GM23338 (cell line): ENCODE measurements around the gene PTPN6. TPM values are rescaled to one million over a fixed set of nuclear protein-coding genes. Genes with fewer than 3 reads are reported as not detected.

ENCODE experiments used
- ATAC-seq: fragments of 200-7000 bp; cut with Tn5 transposase; 3 replicates; pipeline ENCODE4 v1.9.1; 2020
- DNase-seq: peaks from one replicate; pipeline ENCODE4 v3.0.0-alpha.2; 2015; ENCODE audit warnings: low spot score
- H2AFZ ChIP-seq: fragments of 200-600 bp; sonication (generic); 2 replicates; pipeline ENCODE4 v1.8.0; 2016; ENCODE audit warnings: antibody characterized with exemption, mild to moderate bottlenecking, moderate library complexity
- H3F3A ChIP-seq: fragments of 200-600 bp; sonication (generic); replicated peaks from 2 replicates; pipeline ENCODE4 v1.8.0; 2017; ENCODE audit warnings: antibody characterized with exemption, mixed run types, low read depth
- H3K27ac ChIP-seq: fragments of 200-600 bp; sonication (generic); 2 replicates; pipeline ENCODE4 v1.6.1; 2016; ENCODE audit warnings: low read depth
- H3K27me3 ChIP-seq: fragments of 200-600 bp; sonication (generic); 2 replicates; pipeline ENCODE4 v1.8.0; 2016; ENCODE audit warnings: mild to moderate bottlenecking, mixed run types, moderate library complexity; ENCODE audit not compliant: insufficient read depth
- H3K36me3 ChIP-seq: fragments of 200-600 bp; sonication (generic); 2 replicates; pipeline ENCODE4 v1.8.0; 2016; ENCODE audit warnings: mild to moderate bottlenecking; ENCODE audit not compliant: insufficient read depth
- H3K4me1 ChIP-seq: fragments of 200-600 bp; sonication (generic); 2 replicates; pipeline ENCODE4 v1.8.0; 2016; ENCODE audit warnings: mild to moderate bottlenecking, moderate library complexity; ENCODE audit not compliant: insufficient read depth
- H3K4me2 ChIP-seq: fragments of 200-600 bp; sonication (generic); 2 replicates; pipeline ENCODE4 v1.7.1; 2017; ENCODE audit warnings: mixed run types
- H3K4me3 ChIP-seq: fragments of 200-600 bp; sonication (generic); 2 replicates; pipeline ENCODE4 v1.6.1; 2016; ENCODE audit warnings: mixed run types
- H3K79me2 ChIP-seq: fragments of 200-600 bp; sonication (generic); replicated peaks from 2 replicates; pipeline ENCODE4 v1.8.0; 2017; ENCODE audit warnings: mild to moderate bottlenecking; ENCODE audit not compliant: insufficient read depth
- H3K9me2 ChIP-seq: fragments of 200-600 bp; sonication (generic); 2 replicates; pipeline ENCODE4 v1.8.0; 2017; ENCODE audit not compliant: insufficient read depth
- H4K20me1 ChIP-seq: fragments of 200-600 bp; sonication (generic); replicated peaks from 2 replicates; pipeline ENCODE4 v1.8.0; 2017; ENCODE audit warnings: mild to moderate bottlenecking; ENCODE audit not compliant: insufficient read depth
- H3K27ac Mint-ChIP-seq: 2 replicates; pipeline ENCODE4 v1.8.0; 2020; ENCODE audit warnings: inconsistent platforms, mild to moderate bottlenecking, moderate library complexity, mixed read lengths
- H3K27me3 Mint-ChIP-seq: 3 replicates; pipeline ENCODE4 v1.8.0; 2022; ENCODE audit warnings: low read depth, mild to moderate bottlenecking, moderate library complexity, mixed read lengths, inconsistent platforms; ENCODE audit not compliant: insufficient read depth, poor library complexity
- H3K36me3 Mint-ChIP-seq: 3 replicates; pipeline ENCODE4 v1.8.0; 2021; ENCODE audit warnings: low read depth, mild to moderate bottlenecking, inconsistent platforms, moderate library complexity, mixed read lengths
- H3K4me1 Mint-ChIP-seq: 3 replicates; pipeline ENCODE4 v1.8.0; 2020; ENCODE audit warnings: mild to moderate bottlenecking, inconsistent platforms, mixed read lengths
- H3K4me3 Mint-ChIP-seq: 3 replicates; pipeline ENCODE4 v1.8.0; 2021; ENCODE audit warnings: moderate library complexity, mild to moderate bottlenecking, inconsistent platforms, mixed read lengths
- H3K9me3 Mint-ChIP-seq: 3 replicates; pipeline ENCODE4 v1.8.0; 2020; ENCODE audit warnings: moderate library complexity, mild to moderate bottlenecking, inconsistent platforms, mixed read lengths
- CREB1 ChIP-seq: fragments of 250-450 bp; sonication (Bioruptor Pico); IDR thresholded peaks from 2 replicates; pipeline ENCODE4 v1.5.0; 2020; ENCODE audit warnings: low read depth, mild to moderate bottlenecking, moderate library complexity
- CTCF ChIP-seq, 2 experiments: fragments of 200-600 bp in 1 of 2; sonication (generic) in 1 of 2; conservative IDR thresholded peaks; 2 replicates each; pipeline versions ENCODE4 v1.5.1 to v1.6.1; 2016 to 2017; ENCODE audit warnings: antibody characterized with exemption in 2 of 2, low read depth in 2 of 2, mild to moderate bottlenecking in 2 of 2, moderate library complexity in 1 of 2
- ETS1 ChIP-seq: IDR thresholded peaks from 2 replicates; pipeline ENCODE4 v1.6.1; 2016; ENCODE audit warnings: antibody characterized with exemption
- EZH2 ChIP-seq: fragments of 200-600 bp; sonication (generic); IDR thresholded peaks from one replicate; pipeline ENCODE4 v1.8.0; 2017; ENCODE audit warnings: antibody characterized with exemption, mild to moderate bottlenecking, low read depth; ENCODE audit not compliant: unreplicated experiment
- EZH2phosphoT487 ChIP-seq: fragments of 200-600 bp; sonication (generic); IDR thresholded peaks from one replicate; pipeline ENCODE4 v1.8.1; 2018; ENCODE audit warnings: antibody characterized with exemption; ENCODE audit not compliant: unreplicated experiment
- JUNB ChIP-seq: IDR thresholded peaks from one replicate; pipeline ENCODE4 v1.6.1; 2016; ENCODE audit warnings: antibody characterized with exemption; ENCODE audit not compliant: unreplicated experiment
- NANOG ChIP-seq: IDR thresholded peaks from 2 replicates; pipeline ENCODE4 v1.6.1; 2016; ENCODE audit warnings: antibody characterized with exemption, borderline replicate concordance
- POLR2AphosphoS5 ChIP-seq: IDR thresholded peaks from 2 replicates; pipeline ENCODE4 v1.6.1; 2016; ENCODE audit warnings: antibody characterized with exemption, low read depth
- REST ChIP-seq: IDR thresholded peaks from one replicate; pipeline ENCODE4 v1.6.1; 2018; ENCODE audit warnings: antibody characterized with exemption; ENCODE audit not compliant: unreplicated experiment
- STAT1 ChIP-seq: IDR thresholded peaks from one replicate; pipeline ENCODE4 v1.6.1; 2016; ENCODE audit warnings: antibody characterized with exemption; ENCODE audit not compliant: unreplicated experiment
- ZNF114 ChIP-seq: fragments of 250-450 bp; sonication (Bioruptor Pico); IDR thresholded peaks from 2 replicates; pipeline ENCODE4 v1.5.0; 2020; ENCODE audit warnings: mild to moderate bottlenecking, moderate library complexity
- ZNF331 ChIP-seq: fragments of 250-450 bp; sonication (Bioruptor Pico); IDR thresholded peaks from 2 replicates; pipeline ENCODE4 v1.5.0; 2020; ENCODE audit warnings: low read depth, mild to moderate bottlenecking, moderate library complexity
- ZNF462 ChIP-seq: fragments of 250-450 bp; sonication (Bioruptor Pico); IDR thresholded peaks from 2 replicates; pipeline ENCODE4 v1.5.0; 2020; ENCODE audit warnings: mild to moderate bottlenecking, moderate library complexity
- polyA plus RNA-seq: library from polyadenylated mRNA; unstranded; fragments of >200 nt; fragmentation: Nextera tagmentation; extraction: Ambion mirVana; gene quantifications from 2 replicates; pipeline ENCODE4 v1.2.1, GENCODE V29; 2016
- total RNA-seq: library from RNA; depleted of rRNA; stranded (reverse); fragments of >200 nt; shearing (Covaris generic); gene quantifications from 2 replicates; pipeline ENCODE4 v1.2.3, GENCODE V29; 2014

The PTPN6 gene
- total and polyA plus RNA-seq, 2 experiments from 2014 or later: 25.3 to 35.4 TPM

DNA sequence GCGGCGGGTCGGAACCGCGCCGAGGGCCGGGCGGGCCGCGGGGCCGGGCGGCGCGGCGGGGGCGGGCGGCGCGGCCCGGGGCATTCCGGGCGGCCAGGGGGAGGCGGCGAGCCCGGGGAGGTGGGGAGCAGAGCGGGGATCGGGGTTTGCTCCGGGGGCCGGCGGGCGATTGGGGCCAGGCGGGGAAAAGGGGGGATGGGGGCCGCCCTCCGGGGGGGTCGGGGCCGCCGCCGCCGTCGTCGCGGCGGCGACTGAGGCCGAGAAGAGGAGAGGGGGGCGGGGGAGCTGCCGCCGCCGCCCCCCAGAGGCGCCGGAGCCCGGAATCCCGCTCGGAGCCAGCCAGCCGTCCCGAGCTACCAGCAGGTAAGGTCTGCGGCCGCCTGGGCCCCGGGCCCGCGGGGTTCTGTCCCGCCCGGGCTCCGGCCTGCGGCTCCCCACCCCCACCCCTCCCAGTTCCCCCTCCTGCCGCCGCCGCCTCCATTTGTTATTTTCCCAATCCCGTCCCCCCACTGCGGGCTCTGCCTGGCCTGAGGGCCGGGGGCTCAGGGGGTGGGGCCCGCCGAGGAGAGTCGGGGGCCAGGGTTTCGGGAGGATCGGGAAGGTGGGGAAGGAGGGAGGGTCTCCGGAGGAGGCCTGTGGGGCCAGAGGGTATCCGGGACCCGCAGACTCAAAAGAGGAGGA, 23.0 kb upstream of the PTPN6 start:
- H3K4me1 Mint-ChIP-seq: peaks cover 57% of the 10 kb centered on the region
- no peak overlapping the region for H3K27ac ChIP-seq
- TF ChIP-seq EZH2phosphoT487 (no peak), CTCF (conservative IDR thresholded peaks at IDR 0.05; ENCODE audit: low read depth in 2 of 2) (no peak), ETS1 (no peak), REST (no peak), CREB1 (CRISPR knock-in tag) (no peak), JUNB (no peak), EZH2 (no peak), NANOG (no peak), STAT1 (no peak), POLR2AphosphoS5 (no peak), ZNF331 (CRISPR knock-in tag) (no peak), ZNF462 (CRISPR knock-in tag) (no peak), ZNF114 (CRISPR knock-in tag) (no peak)
- H3K9me3 Mint-ChIP-seq: no peaks in the 10 kb centered on the region; the same call in 1 of the 3 replicates
- H3K27me3 Mint-ChIP-seq: peaks cover 33% of the 10 kb centered on the region
- DNase-seq: peak; percentile 47
- peaks cover 20% of the 10 kb centered on the region for H4K20me1 ChIP-seq
- peaks cover 33% of the 10 kb centered on the region for H3F3A ChIP-seq
- H3K9me2 ChIP-seq: no peaks in the 10 kb centered on the region
- peaks cover 26% of the 10 kb centered on the region for H3K36me3 Mint-ChIP-seq
- H3K4me3 Mint-ChIP-seq: peak overlapping the region; percentile 97
- peak overlapping the region; percentile 99 for H3K4me2 ChIP-seq
- no peak overlapping the region for H2AFZ ChIP-seq
- peak overlapping the region; percentile 97 for H3K4me3 ChIP-seq
- peaks cover 51% of the 10 kb centered on the region for H3K4me1 ChIP-seq
- H3K36me3 ChIP-seq: no peaks in the 10 kb centered on the region; the same call in 1 of the 2 replicates
- H3K27me3 ChIP-seq: no peaks in the 10 kb centered on the region
- peaks cover 55% of the 10 kb centered on the region for H3K79me2 ChIP-seq
- ATAC-seq: no peak
- peak overlapping the region; percentile 82 for H3K27ac Mint-ChIP-seq
